ENCODE data around the gene TMEM88.

TMEM88 gene

DNA sequence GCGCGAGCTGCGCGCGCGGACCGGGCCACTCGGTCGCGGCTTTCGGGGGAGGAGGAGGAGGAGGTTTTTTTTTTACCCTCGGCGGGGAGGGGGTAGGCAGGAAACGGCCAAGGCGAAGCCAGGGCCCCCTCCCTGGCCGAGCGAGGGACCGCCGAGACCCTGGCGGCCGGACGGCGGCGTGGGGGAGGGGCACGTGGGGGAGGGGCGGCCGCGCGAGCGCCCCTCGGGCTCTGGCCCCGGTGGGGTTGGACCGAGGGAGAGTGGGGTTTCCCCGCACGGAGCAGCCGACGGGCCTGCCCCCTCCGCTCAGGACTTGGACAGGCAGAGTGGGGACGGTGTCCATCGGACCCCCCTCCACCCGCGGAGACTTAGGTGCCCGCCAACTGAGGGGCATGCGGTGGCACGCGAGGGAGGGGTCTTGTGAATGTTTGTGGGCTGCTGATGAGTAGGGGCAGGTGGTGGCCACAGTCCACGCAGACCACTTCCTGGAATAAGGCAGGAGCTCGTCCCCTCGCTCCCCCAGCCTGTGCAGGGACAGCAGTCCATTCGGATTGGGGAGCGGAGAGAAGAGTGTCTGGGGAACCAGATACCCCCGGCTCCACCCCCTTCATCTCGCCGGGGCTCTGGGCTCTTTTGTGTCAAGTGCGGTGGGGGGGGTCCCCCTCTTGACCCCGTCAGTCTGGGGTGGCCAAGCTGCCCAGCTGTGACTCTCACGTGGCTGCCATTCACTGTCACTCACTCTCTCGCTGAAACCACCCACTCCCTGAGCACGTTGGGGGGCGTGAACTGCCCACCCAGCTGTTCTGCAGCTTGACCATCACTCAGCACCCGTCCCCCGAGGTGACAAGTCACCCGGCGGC lies 30.7 kb downstream of the TMEM88 start:
- peak; percentile 59 for DNase-seq (ENCODE audit: low read depth)

GRCh38 chr17:7886227-7887037 lies 31.6 kb downstream of the TMEM88 start:
- peak; percentile 59 for DNase-seq (ENCODE audit: low read depth)

DNA sequence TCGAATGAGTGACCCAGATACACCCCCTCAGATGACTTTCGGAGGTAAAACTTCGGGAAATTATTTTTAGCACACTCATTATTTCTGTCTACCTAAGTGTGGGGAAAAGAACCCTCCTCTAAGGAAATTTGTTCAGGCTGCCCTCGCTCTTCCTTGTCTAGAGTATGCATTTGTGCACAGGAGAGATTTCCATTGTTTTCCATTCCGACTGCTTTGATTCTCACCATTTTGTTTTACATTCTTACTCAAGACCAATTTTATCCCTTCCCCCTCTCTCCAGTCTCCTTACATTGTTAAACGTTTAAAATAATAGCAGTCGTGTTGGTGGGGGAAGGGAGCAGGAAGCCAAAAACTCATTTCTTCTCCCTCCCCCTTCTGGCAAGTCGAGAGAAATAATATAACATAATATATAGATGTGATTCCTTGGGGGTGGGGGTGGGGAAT lies 32.2 kb downstream of the TMEM88 start:
- no peak for DNase-seq (ENCODE audit: low read depth)

DNA sequence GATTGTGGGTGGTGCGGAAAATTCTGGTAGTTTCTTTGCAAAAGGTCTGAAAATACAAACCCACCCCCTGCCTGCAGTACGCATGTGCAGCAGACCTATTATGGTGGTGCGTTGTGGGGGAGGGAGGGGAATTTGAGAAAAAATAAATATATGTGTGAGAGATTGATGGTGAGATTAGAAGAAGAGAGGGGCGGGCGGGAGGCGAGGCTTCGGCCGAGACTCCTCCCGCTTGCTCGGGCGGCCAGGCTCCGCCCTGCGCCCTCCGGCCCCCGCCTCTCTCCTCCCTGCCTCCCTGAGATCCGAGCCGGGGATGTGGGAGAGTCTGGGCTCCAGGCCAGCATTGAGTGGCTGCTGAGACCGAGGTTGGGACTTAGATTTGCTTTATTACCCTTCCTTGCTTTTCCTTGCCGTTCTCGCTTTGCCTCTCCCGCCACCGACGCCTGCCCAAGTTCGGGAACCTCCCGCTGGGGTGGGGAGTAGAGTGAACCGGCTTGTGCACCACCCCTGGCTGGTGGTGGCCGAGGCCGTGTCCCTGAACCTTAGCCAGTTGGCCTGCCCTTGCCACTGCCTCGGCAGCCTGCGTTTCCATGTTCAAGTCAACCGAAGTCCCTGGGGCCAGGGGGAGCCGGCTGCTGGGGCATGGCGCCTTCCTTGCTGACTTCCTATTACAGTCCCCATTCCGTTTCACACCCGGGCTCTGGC lies 32.8 kb downstream of the TMEM88 start:
- peak; percentile 95 for DNase-seq (ENCODE audit: low read depth)

DNA sequence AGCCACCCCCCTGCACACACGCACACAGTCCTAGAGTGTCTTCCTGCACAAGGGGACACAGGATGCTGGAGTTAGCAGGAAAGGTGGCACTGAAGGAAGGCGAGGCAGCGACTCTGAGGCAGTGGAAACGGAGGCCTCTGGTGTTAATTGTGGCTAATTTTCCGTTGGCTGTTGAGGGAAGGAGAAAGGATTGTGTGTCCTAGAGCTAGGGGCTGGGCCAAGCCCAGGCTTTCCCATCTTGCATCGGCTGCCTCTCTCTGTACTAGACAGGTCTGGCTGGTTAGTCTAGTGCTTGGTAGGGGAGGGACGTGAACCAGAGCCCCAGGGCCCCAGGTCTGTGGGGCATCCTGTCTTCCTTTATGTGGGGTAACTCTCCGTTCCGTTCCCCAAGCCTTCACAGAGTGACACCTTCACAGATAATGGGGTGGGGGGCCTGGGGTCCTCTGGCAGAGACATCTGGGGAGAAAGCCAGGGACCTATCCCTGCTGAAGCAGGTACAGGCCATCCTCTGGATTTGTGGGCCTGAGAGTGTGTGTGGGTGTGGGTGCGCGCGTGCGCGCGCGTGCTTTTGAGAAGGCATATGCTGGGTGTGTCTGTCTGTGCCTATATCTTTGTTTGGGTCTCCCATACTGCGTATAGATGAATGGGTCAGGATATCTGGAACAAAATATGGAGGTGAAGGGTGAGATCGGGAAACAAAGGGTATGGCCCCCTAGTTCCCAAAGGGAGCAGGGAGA lies 33.5 kb downstream of the TMEM88 start, which contains the start of gene CHD3:
CHD3 (plus strand) TSS at position 606 of the 737 bp plus-strand sequence. CDS start 212 bp downstream, outside the sequence.
- DNase-seq (ENCODE audit: low read depth), result no peak

- DNase-seq (ENCODE audit: low read depth), result peak; percentile 93
These were observed 34.5 kb downstream of the TMEM88 start for GRCh38 chr17:7889166-7889955.

GRCh38 chr17:7893187-7893880 lies 38.5 kb downstream of the TMEM88 start:
- no peak for DNase-seq (ENCODE audit: low read depth)

DNA sequence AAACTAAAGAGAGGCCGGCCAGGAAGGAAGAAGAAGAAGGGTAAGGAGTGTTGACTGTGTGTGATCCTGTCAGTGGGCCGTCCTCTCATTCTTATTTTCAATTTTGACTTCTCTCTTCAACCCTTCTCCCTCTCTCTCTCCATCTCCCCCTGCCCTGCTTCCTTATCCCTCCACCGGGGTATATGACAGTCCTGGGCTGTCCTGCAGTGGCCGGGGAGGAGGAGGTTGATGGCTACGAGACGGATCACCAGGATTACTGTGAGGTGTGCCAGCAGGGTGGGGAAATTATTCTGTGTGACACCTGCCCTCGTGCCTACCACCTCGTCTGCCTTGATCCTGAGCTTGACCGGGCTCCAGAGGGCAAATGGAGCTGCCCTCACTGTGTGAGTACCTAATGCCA lies 39.4 kb downstream of the TMEM88 start:
- DNase-seq (ENCODE audit: low read depth), result no peak

DNA sequence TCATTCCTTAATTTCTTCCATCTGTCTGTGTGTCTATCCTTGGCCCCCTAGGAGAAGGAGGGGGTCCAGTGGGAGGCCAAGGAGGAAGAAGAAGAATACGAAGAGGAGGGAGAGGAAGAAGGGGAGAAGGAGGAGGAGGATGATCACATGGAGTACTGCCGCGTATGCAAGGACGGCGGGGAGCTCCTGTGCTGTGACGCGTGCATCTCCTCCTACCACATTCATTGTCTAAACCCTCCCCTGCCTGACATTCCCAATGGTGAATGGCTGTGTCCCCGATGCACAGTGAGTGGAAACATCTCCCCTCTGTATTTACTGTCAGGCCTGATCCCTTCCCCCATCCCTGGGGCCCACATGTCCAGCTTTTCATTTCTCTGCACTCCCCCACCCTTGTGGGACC lies 40.0 kb downstream of the TMEM88 start:
- DNase-seq (ENCODE audit: low read depth), result no peak

DNA sequence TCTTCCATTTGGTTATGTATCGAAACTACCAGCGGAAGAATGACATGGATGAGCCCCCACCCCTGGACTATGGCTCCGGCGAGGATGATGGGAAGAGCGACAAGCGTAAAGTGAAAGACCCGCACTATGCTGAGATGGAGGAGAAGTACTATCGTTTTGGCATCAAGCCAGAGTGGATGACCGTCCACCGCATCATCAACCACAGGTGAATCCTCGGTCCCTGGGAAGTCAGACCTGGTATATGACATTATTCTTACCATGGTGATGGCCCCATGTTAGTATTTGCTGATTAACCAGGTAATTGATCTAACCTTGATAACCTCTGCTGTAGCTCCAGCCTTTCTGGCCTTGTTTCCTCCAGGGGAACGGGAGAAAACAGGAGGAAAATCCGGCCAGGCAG lies 42.2 kb downstream of the TMEM88 start:
- peak; percentile 46 for DNase-seq (ENCODE audit: low read depth)

DNA sequence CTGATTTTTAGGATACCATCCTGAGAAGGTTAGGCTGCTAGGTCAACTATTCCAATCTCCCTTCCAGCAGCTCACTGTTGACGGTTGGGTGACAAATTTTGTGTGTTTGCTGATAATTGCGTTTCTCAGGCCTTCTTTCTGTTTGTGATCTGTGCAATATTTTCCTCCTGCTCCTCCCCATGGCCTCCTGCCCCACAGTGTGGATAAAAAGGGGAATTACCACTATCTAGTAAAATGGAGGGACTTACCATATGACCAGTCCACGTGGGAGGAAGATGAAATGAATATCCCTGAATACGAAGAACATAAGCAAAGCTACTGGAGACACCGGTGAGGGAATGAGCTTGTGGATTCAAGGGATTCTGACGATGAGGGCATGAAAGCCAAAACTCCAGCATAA lies 42.9 kb downstream of the TMEM88 start:
- DNase-seq (ENCODE audit: low read depth), result peak; percentile 69

DNA sequence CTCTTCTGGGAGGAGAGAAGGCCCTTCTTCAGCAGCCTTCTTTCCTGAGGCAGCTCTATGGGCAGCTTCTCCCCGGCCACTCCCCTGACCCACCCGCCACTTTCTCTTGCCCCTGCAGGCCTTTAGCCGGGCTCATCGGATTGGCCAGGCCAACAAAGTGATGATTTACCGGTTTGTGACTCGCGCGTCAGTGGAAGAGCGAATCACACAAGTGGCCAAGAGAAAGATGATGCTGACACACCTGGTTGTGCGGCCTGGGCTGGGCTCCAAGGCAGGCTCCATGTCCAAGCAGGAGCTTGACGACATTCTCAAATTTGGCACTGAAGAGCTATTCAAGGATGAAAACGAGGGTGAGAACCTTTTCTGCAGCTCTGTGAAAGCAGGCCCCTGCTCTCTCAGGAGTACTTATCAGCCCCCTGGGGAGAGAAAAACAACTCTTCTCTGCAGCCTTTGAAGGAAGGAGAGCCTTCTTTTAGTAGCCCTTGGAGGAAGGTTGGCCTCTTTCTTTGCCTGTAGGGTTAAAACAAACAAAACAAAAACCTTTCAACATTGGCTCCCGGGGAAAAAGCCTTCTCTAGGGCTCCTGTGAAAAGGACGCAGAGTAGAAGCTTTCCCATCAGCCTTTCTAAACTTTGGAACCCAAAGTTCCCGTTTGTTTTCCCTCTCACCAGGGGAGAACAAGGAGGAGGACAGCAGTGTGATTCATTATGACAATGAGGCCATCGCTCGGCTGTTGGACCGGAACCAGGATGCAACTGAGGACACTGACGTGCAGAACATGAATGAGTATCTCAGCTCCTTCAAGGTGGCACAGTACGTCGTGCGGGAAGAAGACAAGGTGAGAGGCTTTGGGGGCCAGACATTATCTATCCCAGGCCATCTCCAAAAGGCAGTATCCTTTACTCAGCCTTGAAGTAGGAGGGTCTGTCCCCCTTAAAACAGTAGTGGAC lies 48.6 kb downstream of the TMEM88 start:
- no peak for DNase-seq (ENCODE audit: low read depth)

Measured in ELR (cell line).